ENCODE data around the gene XG. TPM values are rescaled to one million over a fixed set of nuclear protein-coding genes. Genes with fewer than 3 reads are reported as not detected.
"Not testable (repeated sequence)": the region's sequence is repeated elsewhere in the genome, so short reads cannot be mapped to it uniquely, and the experiment has no call there.

Gene XG
- total and polyA plus RNA-seq, 9 of the 15 experiments (the other 6 are each of a cell fraction or from before 2014, with no cell fraction given), result 0.03 to 0.12 TPM; not detected in 7

DNA sequence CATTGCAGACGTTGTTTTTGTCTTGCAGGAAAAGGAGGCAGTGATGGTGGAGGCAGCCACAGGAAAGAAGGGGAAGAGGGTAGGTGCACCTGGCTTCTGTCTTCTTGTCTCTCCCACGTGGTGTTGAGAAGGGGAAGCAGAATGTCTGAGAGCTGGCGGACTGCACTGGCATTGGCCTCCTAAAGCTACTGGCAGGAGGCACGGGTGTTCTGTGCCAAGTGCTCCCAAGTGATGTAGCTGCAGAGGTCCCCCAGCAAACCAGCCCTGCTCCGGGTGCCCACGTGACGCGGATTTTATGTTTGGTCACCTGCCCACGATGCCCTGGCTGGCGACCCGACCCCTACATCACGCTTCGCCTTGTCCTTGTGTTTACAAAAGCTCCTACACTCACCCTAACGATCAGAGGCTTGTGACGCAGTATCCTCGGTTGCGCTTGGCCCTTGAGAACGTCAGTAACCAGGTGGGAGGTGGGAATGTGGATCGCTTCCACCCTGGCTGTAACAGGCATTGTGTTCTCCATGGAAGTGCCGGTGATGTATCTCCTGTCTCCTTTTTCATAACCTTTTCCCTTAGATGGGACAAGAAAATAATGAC lies 28.5 kb upstream of the XG start:
- 70% methylated on average over 17 of the region's 20 CpGs for WGBS (ENCODE audit: insufficient coverage, low coverage, missing lambda C conversion rate)
- no TSS peak for BruUV-seq (replicated peaks)

GRCh38 chrX:2727264-2727663 lies 24.6 kb upstream of the XG start:
- H3K4me1 ChIP-seq (replicated peaks in 1 of 2; ENCODE audit: control insufficient read depth in 2 of 2, insufficient read depth in 2 of 2, low read length in 2 of 2); POLR2A ChIA-PET; H3K9ac ChIP-seq (ENCODE audit: insufficient read depth in 1 of 2, low read depth in 2 of 2, low read length in 2 of 2); in situ Hi-C loops (cut with MboI); H3K79me2 ChIP-seq (ENCODE audit: control insufficient read depth, insufficient read depth, low read length); H3K4me2 ChIP-seq (ENCODE audit: insufficient read depth, low read length); H3K9me1 ChIP-seq (ENCODE audit: control insufficient read depth, insufficient read depth, low read length); H3K27ac ChIP-seq (ENCODE audit: extremely low read depth, low read depth, low read length); ATAC-seq; H3K36me3 ChIP-seq (ENCODE audit: control insufficient read depth, insufficient read depth, low read length); H3K4me3 ChIP-seq; CTCF ChIA-PET (ENCODE audit: low intra/inter-chr PET ratio); FAIRE-seq; H3K9me3 ChIP-seq (replicated peaks; ENCODE audit: control insufficient read depth, insufficient read depth, low read depth, low read length); DNase-seq (ENCODE audit: extremely low read depth in 1 of 4, low spot score in 3 of 4); BruUV-seq (replicated peaks); H4K20me1 ChIP-seq (replicated peaks; ENCODE audit: control insufficient read depth, insufficient read depth, low read length); H3K27me3 ChIP-seq (ENCODE audit: control insufficient read depth in 2 of 2, insufficient read depth in 2 of 2, low read length in 2 of 2); intact Hi-C loops (cut with micrococcal nuclease); H2AFZ ChIP-seq (ENCODE audit: low read depth, low read length): not testable (repeated sequence)
- WGBS (ENCODE audit: insufficient coverage, low coverage, missing lambda C conversion rate), result 77% methylated on average over 7 of the region's 11 CpGs

More for the DNA sequence above, 28.5 kb upstream of the XG start:
- CTCF ChIA-PET (ENCODE audit: low intra/inter-chr PET ratio), result no interaction called here
- FAIRE-seq (no peak), DNase-seq (ENCODE audit: extremely low read depth in 1 of 4, low spot score in 3 of 4) (no peak), ATAC-seq (no peak)
- Histone ChIP-seq H3K4me1 (replicated peaks in 1 of 2; ENCODE audit: control insufficient read depth in 2 of 2, insufficient read depth in 2 of 2, low read length in 2 of 2) (no peaks in the 10 kb centered on the region), H3K27me3 (ENCODE audit: control insufficient read depth in 2 of 2, insufficient read depth in 2 of 2, low read length in 2 of 2) (no peaks in the 10 kb centered on the region; a peak in 1 of 5 replicates), H3K9ac (ENCODE audit: insufficient read depth in 1 of 2, low read depth in 2 of 2, low read length in 2 of 2) (no peak overlapping the region; a peak in 1 of 4 replicates), H3K79me2 (ENCODE audit: control insufficient read depth, insufficient read depth, low read length) (no peaks in the 10 kb centered on the region), H3K27ac (ENCODE audit: extremely low read depth, low read depth, low read length) (no peak overlapping the region), H3K9me3 (replicated peaks; ENCODE audit: control insufficient read depth, insufficient read depth, low read depth, low read length) (no peaks in the 10 kb centered on the region), H4K20me1 (replicated peaks; ENCODE audit: control insufficient read depth, insufficient read depth, low read length) (no peaks in the 10 kb centered on the region), H3K4me2 (ENCODE audit: insufficient read depth, low read length) (no peak overlapping the region), H3K36me3 (ENCODE audit: control insufficient read depth, insufficient read depth, low read length) (peaks cover 10% of the 10 kb centered on the region; the same call in 1 of the 3 replicates), H3K9me1 (ENCODE audit: control insufficient read depth, insufficient read depth, low read length) (no peaks in the 10 kb centered on the region), H3K4me3 (no peak overlapping the region), H2AFZ (ENCODE audit: low read depth, low read length) (no peak overlapping the region)
- in situ Hi-C loops (cut with MboI) (no loop called here), intact Hi-C loops (cut with micrococcal nuclease) (no loop called here)
- TF ChIP-seq ZNF696 (CRISPR knock-in tag; conservative IDR thresholded peaks at IDR 0.05), result no peak
- POLR2A ChIA-PET, result no interaction called here
